GM19463 (cell line): Measurements from ENCODE around the gene CARS1.
"Not testable (repeated sequence)": the region's sequence is repeated elsewhere in the genome, so short reads cannot be mapped to it uniquely, and the experiment has no call there.

Experiments used
- ATAC-seq: cut with Tn5 transposase; IDR thresholded peaks from one replicate; pipeline ENCODE4 v1.9.1; 2021; ENCODE audit warnings: mild to moderate bottlenecking, moderate library complexity; ENCODE audit not compliant: unreplicated experiment

CARS1 gene

DNA sequence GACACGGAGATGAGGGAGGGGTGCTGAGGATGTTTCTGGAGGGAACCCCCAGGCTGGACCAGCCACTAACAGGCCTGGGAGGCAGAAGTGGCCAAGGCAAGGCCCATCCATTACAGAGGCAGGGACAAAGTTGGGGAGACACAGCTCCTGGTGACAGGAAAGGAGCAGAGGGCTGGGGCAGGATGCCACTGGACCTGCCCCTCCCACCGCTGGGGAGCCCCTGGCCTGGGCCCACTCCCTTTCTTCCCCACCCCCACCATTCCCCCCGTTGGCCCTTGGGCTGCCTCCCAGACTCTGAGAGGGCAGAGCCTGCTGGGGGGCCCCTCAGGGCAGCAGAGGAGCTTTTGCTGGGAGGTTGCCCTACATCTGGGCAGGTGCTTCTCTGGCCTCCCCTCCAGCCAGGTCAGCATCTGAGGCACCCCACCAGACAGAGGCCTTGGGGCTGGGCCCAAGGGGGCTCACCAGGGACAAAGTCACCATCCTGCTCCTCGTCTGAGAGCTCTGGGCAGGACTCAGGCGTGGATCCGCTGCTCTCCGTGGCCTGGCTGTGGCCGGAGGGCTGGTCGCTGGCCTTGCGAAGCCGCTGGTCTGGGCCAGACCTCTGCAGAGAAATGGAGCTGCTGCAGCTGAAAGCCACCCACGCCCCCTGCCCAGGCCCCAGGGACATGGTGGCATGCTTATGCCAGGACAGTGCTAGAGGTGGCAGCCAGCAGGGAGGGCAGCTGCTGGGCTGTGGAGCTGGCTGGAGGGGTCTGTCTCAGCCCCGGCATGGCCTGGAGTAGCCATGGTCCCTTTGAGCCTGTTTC is 33.1 kb upstream of the CARS1 start:
- no peak for ATAC-seq

DNA sequence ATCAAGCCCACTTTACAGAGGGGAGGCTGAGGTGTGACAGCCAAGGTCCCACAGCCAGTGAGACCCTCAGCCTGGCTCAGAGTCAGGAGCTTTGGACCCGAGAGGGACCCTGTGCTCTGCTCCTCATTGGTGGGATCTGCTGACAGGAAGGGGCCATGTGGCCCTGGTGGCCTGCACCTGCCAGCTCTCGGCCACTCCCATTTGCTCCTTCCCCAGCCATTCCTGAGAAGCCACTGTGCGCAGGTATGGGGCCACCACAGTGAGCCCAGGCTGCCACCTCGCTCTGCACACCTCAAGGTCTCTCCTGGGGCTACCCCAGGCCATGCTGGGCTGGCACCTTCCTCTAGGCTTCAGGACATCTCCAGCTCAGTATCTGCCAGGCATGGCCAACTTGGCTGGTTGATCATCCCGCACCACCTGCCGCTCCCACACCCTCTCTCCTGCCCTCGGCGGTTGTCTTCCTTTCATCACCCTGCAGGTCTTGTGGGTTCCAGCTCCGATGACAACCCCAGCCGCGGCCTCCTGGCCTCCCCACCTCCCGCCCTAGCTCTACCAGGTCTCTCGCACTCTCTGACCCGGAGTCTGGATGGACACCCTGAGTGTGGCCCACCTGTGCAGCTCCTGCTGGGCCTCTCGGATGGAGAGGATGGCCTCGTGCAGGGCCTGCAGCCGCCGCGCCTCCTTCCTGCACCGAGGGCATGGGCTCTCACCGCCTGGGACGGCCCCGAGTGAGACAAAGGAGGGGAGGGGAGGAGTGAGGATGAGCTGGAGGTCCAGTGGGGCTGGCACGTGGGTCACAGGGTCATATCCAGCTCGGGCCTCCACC is 32.2 kb upstream of the CARS1 start:
- no peak for ATAC-seq

DNA sequence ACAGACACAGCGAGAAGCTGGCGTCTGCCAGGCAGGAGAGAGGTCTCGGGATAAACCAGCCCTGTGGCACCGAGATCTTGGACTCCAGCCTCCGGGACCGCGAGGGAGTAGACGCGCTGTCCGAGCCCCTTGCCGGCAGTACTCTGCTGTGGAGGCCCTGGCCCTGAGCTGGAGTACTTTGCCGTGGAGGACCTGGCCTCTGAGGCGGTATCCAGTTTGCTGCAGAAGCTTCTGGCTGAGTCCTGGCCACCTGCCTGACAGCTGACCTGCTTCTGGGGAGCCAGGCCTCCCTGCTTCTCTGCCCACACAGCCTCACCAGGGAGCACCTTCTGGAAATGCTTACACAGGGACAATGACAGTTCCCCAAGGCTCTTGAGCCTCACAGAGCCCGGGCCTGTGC is 31.6 kb upstream of the CARS1 start:
- no peak for ATAC-seq

DNA sequence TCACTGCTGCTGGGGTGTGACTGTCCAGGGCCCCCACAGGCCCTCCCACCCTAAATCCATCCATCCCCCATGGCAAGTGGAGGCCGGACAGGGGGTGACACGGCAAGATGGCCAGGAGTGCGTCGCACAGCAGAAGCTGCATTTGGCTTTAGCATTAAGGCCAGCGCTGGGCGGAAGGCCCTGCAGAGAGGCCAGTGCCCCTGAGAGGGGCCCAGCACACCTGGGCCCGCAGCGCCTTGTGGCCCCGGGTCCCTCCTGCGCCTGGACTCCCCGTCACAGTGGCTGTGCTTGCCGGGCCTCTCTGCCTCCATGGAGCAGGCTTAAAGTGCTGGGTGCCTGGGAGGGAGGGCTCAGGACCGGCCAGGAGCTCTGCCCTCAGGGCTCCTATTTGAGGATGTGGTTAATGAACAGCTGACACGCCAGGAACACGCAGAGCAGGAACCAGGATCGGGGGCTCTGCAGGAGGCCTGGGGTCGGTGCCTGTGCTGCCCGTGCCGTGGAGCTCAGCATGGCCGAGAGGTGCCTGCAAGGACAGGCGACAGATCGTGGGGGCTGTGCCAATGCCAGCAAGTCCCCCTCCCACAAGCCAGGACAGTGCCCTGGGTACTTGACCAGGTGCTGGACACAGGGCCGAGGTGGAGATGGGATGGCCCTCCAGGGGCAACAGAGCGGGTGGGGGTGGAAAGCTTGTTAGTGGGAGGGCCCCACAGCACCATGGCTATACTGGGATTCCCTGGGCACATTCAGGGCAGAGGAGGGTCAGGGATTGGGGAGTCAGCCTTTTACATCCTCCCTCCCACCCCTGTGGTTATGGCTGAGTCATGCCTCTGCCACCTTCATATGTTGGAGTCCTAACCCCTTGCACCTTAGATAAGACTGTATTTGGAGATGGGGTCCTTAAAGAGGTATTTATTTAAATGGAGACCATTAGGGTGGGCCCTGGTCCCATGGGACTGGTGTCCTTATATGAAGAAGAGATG is 30.9 kb upstream of the CARS1 start:
- no peak for ATAC-seq

DNA sequence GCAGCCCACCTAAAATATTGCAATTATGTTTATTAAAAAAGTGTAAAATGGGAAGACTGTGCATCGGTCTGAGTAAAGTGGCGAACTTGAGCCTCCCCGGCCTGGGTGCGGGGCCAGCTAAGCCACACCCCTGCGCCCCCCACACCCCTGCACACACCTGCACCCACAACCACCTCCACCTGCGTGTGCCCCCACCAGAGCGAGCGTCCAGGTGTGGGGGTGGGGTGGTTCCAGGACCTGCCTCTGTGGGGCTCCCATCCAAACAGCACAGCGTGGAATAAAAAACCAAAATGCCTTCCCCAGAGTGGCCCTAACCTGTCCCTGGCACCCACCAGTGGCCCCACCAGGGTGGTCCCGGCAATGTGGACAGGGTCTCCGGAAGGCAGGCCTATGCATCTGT is 30.1 kb upstream of the CARS1 start:
- no peak for ATAC-seq

DNA sequence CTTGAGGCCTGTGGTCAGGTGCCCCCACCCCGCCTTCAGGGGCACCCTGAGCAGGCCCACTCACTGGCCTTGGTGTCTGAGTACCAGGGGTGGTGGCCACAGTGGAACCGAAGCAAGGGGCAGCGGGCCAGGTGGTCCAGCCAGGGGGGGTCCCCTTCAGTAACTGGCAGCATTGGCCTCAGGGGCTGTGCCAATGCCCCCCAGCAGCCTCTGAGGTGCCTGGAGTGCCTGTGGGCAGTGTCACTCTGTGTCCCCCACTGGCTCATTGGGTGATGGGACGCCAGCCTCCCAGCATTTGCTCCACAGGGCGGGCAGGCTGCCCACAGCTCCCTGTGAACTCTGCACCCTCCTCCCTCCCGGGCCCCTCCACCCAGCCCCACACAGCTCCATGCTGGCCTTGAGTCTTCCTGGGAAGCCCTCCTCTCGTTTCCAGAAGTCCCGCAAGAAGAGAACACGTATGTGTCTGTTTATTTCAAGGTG is 29.5 kb upstream of the CARS1 start:
- ATAC-seq: no peak

DNA sequence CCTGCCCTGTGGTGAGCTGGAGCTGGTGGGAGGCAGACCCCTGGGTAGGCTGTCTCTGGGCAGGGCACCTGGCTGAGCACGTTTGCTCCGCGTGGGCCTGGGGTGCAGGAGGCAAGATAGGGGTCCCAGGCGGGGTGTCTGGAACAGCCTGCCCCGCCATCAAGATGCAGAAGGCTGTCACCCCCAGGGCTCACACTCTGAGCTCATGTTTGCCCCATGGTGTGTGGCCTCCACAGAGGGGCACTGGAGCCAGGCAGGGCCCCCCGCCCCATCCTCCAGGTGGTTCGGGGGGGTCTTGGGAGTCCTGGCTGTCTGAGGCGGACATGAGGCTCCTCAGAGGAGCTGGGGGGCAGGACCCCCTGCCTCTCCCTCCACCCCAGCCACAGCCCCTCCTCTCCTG is 28.9 kb upstream of the CARS1 start:
- no peak for ATAC-seq

DNA sequence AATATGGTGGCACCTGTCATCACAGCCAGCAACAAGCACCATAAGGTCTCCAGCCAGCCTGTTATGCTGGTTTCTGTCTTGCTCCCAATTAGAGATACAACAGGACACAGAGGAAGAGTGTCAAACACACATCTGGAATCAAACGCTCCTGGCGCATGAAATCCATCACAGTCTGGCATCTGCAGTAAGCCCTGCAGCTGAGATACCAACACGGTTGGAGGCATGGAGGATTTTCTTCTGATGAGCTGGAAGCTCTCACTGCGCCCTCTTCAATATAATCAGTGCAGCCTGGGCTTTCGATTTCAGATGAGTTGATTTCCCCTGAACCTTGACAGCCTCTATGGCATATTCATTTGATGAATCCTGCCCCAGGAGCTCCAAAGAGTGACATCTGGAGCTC is 27.8 kb upstream of the CARS1 start:
- ATAC-seq: no peak

DNA sequence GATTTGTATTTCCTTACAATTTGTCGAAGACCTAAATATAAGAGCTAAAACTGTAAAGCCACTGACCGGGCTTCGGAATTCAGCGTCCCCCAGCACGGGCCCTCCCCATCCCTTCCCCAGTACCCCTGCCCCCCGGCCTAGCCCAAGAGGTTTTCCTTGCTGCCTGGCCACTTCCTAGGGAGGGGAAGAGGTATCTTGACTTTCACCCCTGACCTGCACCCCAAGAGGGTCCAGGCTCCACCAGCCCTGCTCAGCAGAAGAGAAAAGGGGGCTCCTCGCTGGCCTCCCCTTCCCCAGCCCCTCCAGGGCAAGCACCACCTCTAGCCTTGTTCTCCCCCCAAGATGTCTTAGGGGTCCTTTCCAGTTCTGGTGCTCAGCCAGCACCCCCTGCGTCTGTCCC is 26.1 kb upstream of the CARS1 start:
- ATAC-seq: no peak

DNA sequence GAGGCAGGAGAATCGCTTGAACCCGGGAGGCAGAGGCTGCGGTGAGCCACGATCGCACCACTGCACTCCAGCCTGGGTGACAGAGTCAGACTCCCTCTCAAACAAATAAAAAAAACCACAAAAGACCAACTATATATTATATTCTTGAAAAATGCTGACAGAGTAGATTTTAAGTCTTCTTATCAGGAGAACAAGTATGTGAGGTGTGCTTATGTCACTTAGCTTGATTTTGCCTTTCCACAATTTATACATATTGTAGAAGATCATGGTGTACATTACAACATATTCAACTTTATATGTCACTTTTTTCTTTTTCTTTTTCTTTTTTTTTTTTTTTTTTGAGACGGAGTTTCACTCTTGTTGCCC is 24.1 kb upstream of the CARS1 start:
- no peak for ATAC-seq

DNA sequence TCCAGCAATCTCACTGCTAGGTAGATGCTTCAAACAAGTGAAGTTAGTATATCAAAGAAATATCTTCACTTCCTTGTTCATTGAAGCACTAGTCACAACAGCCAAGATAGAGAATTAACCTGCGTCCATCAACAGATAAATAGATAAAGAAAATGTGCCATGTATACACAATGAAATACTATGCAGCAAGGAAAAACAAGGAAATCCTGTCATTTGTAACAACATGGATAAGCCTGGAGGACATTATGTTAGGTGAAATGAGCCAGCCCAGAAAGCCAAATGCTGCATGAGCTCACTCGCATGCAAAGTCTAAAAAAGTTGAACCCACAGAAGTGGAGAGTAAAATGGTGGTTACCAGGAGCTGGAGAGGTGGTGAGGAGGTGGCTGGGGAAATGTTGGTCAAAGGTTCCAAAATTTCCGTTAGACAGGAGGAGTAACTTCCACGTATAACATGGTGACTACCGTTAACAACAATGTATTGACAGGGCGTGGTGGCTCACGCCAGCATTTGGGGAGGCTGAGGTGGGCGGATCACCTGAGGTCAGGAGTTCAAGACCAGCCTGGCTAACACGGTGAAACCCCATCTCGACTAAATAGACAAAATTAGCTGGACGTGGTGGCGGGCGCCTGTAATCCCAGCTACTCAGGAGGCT is 23.6 kb upstream of the CARS1 start:
- no peak for ATAC-seq

DNA sequence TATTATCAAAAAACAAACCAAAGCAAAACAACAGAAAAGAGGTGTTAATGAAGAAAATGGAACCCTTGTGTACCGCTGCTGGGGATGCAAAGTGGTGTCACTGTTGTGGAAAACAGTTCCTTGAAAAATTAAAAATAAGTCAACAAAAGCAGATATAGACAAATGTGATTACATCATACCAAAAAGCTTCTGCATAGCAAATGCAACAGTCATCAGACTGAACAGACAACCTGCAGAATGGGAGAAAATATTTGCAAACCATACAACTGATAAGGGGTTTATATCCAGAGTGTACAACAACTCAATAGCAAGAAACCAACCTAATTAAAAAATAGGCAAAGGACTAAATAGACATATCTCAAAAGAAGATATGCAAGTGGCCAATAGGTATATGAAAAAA is 22.9 kb upstream of the CARS1 start:
- no peak for ATAC-seq

DNA sequence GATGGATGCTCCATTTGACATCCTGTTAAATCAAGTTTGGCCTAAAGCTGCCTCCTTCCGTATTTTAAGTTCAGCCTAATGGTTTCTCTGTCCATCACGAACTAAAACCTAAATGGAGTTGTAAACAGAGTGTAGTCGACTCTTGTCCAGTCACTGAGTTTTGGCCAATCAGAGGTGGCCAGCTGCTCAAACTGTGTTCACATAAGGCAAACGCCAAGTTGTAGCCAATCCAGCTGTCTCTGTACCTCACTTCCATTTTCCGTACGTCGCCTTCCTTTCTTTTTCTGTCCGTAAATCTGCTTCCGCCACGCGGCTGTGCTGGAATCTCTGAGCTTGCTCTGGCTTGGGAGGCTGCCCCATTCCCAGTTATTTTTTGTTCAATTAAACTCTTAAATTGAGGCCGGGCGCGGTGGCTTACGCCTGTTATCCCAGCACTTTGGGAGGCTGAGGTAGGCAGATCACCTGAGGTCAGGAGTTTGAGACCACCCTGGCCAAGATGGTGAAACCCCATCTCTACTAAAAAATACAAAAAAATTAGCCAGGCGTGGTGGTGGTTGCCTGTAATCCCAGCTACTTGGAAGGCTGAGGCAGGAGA is 20.7 kb upstream of the CARS1 start:
- no peak for ATAC-seq

DNA sequence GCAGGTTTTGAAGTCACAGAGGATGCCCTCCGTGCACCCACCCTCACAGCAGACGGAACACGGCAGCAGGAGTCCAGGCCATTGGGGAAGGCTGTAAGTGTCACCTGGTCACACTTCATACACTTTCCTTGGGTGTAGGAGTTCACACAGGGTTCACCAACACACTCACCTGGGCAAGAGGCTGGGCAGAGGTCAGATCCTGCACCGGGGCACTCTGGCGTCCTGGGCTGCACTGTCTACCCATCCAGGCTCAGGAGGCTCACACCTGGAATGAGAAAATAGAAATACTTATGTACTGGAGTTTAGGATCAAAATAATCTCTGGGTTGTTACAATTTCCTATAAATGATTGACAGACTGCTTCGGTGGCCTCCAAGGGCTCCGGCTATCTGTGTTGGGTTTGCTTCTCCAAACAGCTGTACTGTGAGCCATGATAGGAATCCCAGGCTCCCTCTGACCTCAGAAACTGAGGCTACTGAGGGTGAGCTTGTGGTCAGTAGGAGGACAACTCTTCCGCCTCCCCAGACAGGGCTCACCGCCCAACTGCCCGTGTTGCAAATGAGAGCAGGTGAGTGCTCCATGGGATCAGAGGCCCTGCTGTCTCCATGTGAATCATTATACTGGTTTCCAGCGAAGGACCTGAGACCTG is 20.1 kb upstream of the CARS1 start:
- ATAC-seq: no peak

DNA sequence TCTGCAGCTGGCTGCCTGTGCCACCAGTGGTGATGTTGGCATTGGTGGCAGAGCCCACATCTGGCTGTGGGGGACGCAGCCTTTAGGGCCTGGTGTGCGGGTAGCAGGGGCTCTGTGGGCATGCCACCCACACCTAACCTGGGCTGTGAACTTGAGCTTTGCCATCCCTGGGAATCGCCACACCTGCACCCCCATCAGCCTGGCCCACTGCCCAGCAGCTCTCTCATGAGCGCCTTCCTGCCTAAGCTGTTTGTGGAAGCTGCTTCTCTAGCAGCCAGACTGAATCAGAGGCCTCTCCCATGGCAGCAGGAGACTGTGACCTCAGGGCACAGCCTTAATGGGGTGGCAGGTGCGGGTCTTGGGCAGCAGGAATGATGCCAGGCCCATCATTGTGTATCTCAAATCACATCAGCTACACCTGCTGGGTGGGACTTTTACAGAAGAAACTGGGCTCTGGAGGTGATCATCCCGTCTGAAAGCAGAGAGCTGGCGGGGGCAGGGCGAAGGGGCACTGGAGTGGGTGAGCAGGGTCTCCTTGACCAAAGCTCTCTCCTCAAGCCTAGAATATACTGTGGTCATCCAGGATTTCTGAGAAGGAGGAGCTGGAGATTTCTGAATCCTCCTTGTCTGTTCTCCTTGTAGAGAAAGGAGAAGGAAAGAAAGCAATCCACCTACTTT is 17.8 kb upstream of the CARS1 start:
- ATAC-seq: no peak

DNA sequence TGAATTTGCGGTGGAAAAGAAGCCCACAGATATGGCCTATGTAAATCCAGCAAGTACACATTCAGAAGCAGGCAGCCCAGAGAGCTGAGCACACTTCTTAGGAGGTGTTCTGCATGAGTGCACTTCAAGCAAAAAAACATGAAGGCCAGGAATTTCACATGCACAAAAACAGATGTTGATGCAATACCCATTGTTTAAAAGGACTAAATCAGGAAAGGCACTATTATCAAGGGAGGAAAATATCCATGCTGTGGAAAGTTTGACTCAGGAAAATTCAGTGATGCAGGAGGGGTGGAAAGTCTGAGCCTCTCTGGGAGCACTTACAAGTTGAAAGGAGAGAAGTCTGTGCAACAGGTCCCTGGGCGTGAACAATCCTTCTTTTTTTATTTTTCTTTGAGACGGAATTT is 15.8 kb upstream of the CARS1 start:
- no peak for ATAC-seq

DNA sequence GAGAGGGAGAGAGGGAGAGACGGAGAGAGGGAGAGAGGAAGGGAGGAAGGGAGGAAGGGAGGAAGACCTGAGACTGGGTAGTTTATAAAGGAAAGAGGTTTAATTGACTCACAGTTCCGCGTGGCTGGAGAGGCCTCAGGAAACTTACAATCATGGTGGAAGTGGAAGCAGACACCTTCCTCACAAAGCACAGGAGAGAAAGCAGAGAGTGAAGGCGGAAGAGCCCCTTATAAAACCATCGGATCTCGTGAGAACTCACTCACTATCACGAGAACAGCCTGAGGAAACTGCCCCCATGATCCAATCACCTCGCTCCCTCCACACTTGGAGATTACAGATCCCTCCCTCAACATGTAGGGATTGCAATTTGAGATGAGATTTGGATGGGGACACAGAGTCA is 12.2 kb upstream of the CARS1 start:
- ATAC-seq: no peak

DNA sequence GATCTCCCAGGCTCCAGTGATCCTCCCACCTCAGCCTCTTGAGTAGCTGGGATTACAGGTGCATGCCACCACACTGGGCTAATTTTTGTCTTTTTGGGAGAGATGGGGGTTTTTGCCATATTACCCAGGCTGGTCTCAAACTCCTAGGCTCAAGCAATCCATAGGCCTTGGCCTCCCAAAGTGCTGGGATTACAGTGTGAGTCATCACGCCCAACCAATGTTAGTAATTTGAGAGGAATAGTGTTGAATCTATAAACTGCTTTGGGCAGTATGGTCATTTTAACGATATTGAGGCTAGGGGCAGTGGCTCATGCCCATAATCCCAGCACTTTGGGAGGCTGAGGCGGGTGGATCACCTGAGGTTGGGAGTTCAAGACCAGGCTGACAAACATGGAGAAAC is 9.1 kb upstream of the CARS1 start:
- not testable (repeated sequence) for ATAC-seq

DNA sequence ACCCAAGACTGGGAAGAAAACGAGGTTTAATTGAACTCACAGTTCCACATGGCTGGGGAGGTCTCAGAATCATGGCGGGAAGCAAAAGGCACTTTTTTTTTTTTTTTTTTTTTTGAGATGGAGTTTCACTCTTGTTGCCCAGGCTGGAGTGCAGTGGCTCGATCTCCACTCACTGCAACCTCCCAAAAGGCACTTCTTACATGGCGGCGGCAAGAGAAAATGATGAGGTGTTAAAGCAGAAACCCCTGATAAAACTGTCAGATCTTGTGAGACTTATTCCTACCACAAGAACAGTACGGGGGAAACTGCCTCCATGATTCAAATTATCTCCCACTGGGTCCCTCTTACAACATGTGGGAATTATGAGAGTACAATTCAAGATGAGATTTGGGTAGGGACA is 7.5 kb upstream of the CARS1 start:
- ATAC-seq: not testable (repeated sequence)
